ENCODE measurements around the gene SRMS.

SRMS gene

GRCh38 chr20:63591786-63592355 is 44.3 kb upstream of the SRMS start:
- no peaks in the 10 kb centered on the region for H3K9me3 ChIP-seq
- H3K27me3 ChIP-seq = no peaks in the 10 kb centered on the region
- H3K4me3 ChIP-seq (ENCODE audit: low read depth in 1 of 2, low read length in 1 of 2) = no peak overlapping the region
- H3K36me3 ChIP-seq = peaks cover 96% of the 10 kb centered on the region
- TF ChIP-seq CTCF (IDR thresholded peaks at IDR 0.05) = no peak
- H3K4me1 ChIP-seq (ENCODE audit: control insufficient read depth in 1 of 2, insufficient read depth in 1 of 2, low read depth in 1 of 2, low read length in 1 of 2) = peaks cover 8 to 11% of the 10 kb centered on the region in 2 experiments
- no peak overlapping the region for H3K27ac ChIP-seq

- no peak overlapping the region for H3K27ac ChIP-seq
- no peak for TF ChIP-seq CTCF (IDR thresholded peaks at IDR 0.05)
- H3K27me3 ChIP-seq = no peaks in the 10 kb centered on the region
- H3K4me1 ChIP-seq (ENCODE audit: control insufficient read depth in 1 of 2, insufficient read depth in 1 of 2, low read depth in 1 of 2, low read length in 1 of 2) = peaks cover 15 to 18% of the 10 kb centered on the region in 2 experiments
- no peak overlapping the region for H3K4me3 ChIP-seq (ENCODE audit: low read depth in 1 of 2, low read length in 1 of 2)
- no peaks in the 10 kb centered on the region for H3K9me3 ChIP-seq
- peaks cover 92% of the 10 kb centered on the region for H3K36me3 ChIP-seq
Measured at GRCh38 chr20:63591147-63591533, 43.6 kb upstream of the SRMS start.

- Histone ChIP-seq H3K4me3 (ENCODE audit: low read depth in 1 of 2, low read length in 1 of 2) (no peak overlapping the region), H3K9me3 (no peaks in the 10 kb centered on the region)
- no peak for TF ChIP-seq CTCF (IDR thresholded peaks at IDR 0.05)
Measured at GRCh38 chr20:63590218-63591146, 42.9 kb upstream of the SRMS start.

GRCh38 chr20:63589261-63590217 is 42.0 kb upstream of the SRMS start:
- no peak overlapping the region for H3K27ac ChIP-seq
- no peak for TF ChIP-seq CTCF (IDR thresholded peaks at IDR 0.05)
- H3K4me1 ChIP-seq (ENCODE audit: control insufficient read depth in 1 of 2, insufficient read depth in 1 of 2, low read depth in 1 of 2, low read length in 1 of 2) = peaks cover 31 to 34% of the 10 kb centered on the region in 2 experiments
- no peaks in the 10 kb centered on the region for H3K9me3 ChIP-seq
- H3K4me3 ChIP-seq (ENCODE audit: low read depth in 1 of 2, low read length in 1 of 2) = no peak overlapping the region
- H3K27me3 ChIP-seq = no peaks in the 10 kb centered on the region
- peaks cover 75% of the 10 kb centered on the region for H3K36me3 ChIP-seq

More at GRCh38 chr20:63590218-63591146, 42.9 kb upstream of the SRMS start:
- Histone ChIP-seq H3K36me3 (peaks cover 85% of the 10 kb centered on the region), H3K27me3 (no peaks in the 10 kb centered on the region), H3K27ac (no peak overlapping the region), H3K4me1 (ENCODE audit: control insufficient read depth in 1 of 2, insufficient read depth in 1 of 2, low read depth in 1 of 2, low read length in 1 of 2) (peaks cover 22 to 25% of the 10 kb centered on the region in 2 experiments)

GRCh38 chr20:63588641-63589041 is 41.1 kb upstream of the SRMS start:
- peaks cover 67% of the 10 kb centered on the region for H3K36me3 ChIP-seq
- no peaks in the 10 kb centered on the region for H3K9me3 ChIP-seq
- H3K4me3 ChIP-seq (ENCODE audit: low read depth in 1 of 2, low read length in 1 of 2) = no peak overlapping the region
- H3K4me1 ChIP-seq (ENCODE audit: control insufficient read depth in 1 of 2, insufficient read depth in 1 of 2, low read depth in 1 of 2, low read length in 1 of 2) = peaks cover 34% of the 10 kb centered on the region in 2 experiments
- H3K27ac ChIP-seq = no peak overlapping the region
- TF ChIP-seq CTCF (IDR thresholded peaks at IDR 0.05) = no peak
- H3K27me3 ChIP-seq = no peaks in the 10 kb centered on the region
